Activated T-cell treated with anti-CD3 and anti-CD28 coated beads for 1 hour (primary cell): ENCODE results near the gene FOXN1.

ENCODE experiments used
- DNase-seq: peaks from one replicate; pipeline ENCODE4 v3.0.0-alpha.2; 2020; ENCODE audit warnings: low read depth

FOXN1 gene

GRCh38 chr17:28547096-28547622, 41.0 kb downstream of the FOXN1 start:
- DNase-seq: no peak

GRCh38 chr17:28547623-28548416, 41.7 kb downstream of the FOXN1 start:
- DNase-seq: peak; percentile 39

- DNase-seq: no peak
Observed at GRCh38 chr17:28548417-28549130, 42.4 kb downstream of the FOXN1 start.

DNA sequence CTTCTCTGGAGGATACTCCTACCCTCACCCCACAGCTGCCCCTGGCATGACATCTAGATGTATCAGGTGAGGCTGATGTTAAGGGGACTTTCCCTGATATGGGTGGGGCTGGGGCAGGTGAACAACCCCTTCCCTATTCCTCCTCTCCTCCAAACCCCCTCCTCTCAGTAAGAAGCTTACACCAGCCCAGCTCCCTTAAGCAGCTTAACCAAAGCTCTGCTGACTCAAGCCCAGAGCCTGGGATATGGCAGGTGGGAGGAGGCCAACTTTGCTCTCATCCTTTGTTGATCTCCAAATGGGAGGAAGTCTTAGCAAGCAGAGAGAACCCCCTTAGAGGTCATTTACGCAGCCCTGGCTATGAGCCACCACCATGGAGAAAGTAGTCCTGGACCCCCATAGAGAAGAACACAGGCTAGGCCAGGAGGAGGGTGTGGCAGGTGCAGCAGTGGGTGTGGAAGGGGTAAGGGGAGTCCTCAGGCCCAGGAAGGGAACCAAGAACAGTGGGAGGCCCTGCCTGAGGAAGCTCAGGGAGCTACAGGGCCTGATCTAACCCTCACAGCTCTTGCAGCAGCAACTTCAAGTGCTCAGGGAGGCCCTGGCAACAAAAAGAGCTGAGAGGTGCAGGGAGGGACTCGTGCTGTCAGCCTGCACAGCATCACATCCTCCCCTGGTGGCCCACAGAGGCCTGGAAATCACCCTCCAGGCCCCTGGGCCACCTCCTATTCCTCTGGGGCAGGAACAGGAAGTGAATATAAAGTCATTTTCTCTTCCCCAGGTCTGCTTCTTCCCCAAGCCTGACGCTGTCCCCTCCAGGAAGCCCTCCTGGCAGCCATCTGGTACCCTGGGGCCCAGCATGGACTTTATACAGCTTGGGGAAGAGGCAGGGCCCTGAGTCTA, 43.3 kb downstream of the FOXN1 start:
- DNase-seq: peak; percentile 33

DNA sequence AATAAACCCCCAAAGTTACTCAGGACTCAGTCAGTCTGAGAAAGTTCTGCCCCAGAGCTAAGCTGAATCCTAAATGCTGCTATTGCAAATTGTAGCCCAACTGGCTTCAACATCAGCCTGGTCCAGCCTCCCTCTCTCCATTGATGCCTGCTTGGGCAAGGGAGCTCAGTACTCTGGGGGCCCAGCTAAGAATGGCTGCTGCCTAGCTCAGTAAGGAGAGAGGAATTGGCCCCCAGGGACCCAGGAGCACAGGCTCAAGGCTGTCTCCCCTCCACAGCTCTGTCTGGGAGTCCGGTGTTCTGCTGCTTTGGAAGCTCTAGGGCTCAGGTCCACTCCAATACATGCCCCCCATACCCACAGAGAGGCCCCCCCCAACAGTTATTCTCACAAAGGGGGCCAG, 44.7 kb downstream of the FOXN1 start:
- DNase-seq: no peak

DNA sequence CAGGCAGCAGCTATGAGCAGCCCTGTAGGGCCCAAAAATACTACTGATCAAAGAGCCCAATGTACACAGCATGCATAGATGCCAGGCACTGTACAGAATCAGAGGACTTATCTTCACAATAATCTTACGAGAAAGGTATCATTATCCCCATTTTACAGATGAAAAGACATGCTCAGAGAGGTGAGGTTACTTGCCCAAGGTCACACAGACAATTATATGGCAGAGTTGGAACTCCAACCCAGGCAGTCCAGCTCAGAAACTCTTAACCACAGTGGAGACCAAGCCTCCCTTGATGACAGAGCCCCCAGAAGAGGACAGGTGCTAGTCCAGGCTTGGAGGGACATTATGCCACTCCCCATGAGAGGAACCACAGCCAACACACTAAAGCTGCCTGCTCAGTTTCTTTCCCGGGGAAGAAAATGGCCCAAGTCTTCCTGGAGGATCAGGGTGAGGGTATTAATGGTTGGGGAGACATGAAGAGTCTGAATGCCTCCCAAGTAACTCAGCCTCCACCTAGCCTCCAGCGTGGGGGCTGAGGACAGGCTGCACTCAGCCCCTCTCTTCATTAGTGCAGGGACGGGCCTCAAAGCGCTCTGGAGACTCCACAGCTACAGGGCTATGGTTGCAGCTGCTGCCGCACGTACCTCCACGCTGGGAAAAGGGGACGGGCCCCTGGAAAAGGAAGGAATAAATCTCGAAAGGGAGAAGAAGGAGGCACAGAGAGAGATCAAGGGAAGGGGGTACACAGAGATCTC, 45.5 kb downstream of the FOXN1 start:
- DNase-seq: no peak

DNA sequence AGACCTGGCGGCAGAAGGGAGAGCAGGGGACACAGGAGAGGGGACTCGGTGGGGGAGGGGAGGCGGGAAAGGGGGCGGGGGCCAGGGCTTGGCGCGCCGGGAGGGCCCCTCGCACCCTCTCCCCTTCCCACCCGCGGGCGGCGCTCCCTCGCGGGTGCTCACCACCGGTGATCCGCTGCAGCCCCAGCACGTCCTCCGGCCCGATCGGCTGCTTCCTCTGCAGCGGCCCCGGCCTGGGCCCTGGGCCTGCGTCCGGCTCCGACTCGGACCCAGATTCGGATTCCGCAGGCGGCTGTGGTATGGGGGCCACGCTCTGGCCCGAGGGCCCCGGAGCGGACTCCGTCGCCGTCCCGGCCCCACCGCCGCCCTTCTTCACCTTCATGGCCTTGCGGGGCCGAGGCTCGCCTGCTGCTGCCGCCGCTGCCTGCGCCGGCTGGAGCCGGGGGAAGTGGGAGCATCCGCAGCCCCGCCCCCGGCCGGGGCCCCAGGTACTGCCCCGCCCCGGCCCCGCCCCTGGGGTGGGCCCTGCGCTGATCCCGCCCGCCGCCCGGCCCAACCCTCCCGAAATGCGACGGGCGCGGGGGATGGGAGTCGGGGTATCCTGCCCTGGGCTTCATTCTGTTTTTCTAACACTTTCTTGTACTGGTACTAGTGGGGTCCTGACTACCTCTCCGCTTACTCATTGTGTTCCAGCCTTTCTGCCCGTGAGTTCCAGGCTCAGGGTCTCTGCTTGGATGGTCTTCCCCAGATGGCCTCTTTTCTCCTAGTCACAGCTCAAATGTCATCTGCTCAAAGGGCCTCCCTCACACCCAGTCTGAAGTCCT, 46.2 kb downstream of the FOXN1 start, which contains the start of gene UNC119:
TSS of gene UNC119 (minus strand) at position 449 of the 824 bp plus-strand sequence. CDS start at position 382, 67 bp downstream.
- peak; percentile 74 for DNase-seq

GRCh38 chr17:28553000-28553505, 46.9 kb downstream of the FOXN1 start:
- no peak for DNase-seq

DNA sequence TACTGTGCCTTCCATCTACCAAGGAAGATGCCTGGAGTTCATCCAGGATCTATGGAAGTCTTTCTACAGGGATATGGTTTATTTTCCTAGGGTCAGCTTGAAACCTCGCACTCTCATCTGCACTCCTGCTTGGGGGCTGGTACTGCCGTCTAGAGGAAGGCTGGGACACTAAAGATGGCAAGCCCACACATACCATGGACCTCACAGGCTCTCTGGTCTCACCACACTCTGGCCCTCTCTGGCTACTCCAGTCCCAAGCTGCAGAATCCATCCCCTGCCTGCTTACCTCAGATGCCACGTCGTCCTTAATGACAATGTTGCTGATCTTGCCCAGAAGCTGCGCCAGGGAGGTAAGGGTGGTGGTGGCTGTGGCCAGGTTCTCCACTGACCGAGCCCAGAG, 48.4 kb downstream of the FOXN1 start:
- DNase-seq: no peak

DNA sequence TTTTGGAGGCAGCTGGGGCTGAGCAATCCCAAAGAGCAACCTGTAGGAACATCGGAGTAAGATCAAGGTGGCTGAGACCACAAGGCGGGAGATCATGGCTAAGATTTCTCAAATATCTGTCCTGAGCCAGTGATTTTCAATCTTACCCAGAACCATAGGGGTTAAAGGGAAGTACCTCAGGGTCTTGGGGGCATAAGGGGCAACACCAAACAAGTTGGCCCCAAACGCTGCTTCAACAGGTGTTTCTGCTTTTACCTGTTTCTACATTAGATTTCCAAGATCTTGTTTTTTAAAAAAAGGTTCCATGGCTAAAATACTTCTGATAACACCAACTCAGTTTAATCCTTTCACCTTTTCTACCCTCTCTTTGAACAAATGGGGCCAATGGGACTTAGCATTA, 48.9 kb downstream of the FOXN1 start:
- DNase-seq: no peak

DNA sequence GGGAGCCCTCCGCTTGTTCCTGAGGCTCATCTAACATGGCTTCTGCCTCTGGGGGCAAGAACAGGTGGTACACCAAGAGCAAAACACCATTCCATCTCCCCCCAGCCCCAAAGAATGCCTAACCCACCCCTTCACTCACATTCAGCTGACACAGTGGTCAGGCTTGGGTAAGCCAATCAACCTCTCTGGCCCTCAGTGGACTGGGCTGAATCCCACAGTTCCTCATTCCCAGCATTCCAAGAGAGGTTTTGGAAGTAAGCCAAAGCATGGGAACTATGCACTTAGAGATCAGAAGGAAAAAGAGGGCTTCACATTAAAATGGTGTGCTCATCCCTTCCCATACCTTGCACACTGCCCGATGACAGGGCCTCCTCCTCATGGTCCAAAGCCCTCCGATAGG, 57.3 kb downstream of the FOXN1 start:
- no peak for DNase-seq

DNA sequence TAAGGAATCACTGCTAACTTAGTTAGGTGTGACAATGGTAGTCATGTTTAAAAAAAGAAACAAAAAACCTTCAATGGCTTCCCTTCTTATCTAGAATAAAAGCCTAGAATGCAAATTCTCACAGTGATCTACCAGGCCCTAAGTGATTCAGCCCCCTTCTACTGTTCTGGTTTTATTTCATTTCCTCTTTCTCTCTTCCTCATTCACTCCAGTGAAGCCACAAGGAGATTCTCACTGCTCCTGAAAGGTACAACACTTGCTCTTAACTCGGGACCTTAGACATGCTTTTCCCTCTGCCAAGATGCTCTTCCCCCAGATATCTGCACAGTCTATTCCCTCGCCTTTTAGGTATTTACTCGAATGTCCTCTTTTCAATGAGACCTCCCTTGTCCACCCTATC, 61.5 kb downstream of the FOXN1 start:
- DNase-seq: no peak

DNA sequence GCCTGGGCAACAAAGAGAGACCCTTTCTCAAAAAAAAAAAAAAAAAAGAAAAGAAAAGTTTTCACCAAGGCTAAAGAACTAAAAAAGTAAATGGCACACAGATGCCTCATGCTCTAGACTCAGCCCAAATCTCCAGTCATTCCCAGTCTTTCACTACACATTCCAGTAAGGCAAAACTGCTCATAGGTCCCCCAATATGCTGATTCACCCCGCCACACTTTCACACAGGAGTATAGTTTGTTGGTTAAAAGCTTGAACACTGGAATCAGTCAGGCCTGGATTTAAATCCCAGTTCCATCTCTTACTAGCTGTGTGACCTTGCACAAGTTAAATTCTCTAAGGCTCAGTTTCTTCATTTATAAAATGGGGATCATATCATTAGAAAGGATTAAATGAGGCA, 63.3 kb downstream of the FOXN1 start:
- no peak for DNase-seq

DNA sequence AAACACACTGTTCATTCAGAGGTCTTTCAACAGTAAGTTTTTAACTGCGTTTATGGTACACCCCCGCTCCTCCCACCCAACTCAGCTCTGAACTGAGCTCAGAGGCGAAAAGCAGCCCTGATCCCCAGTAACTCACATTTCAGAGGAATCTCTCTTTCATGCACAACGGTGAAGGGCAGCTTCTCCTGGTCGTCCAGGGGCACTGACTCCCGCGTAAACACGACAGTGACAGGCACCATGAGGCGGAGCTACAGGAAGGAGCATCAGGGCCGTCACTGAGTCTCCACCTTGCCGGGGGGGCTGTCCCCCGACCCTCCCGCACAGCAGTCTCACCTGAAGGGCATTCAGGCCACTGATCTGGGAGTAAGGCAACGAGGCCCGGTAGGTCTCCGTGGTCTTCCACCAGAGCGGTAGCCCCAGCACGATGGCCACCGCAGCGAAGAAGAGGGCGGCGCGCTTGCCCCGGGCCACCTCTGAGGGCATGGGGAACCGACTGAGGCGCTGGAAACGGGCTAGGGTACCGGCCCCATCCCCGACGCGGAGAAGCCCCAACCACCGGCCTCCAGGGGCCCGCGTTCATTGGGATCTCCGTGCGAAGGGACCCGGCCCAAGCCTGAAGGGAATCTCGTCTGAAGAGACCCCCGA, 64.7 kb downstream of the FOXN1 start:
- peak; percentile 29 for DNase-seq

DNA sequence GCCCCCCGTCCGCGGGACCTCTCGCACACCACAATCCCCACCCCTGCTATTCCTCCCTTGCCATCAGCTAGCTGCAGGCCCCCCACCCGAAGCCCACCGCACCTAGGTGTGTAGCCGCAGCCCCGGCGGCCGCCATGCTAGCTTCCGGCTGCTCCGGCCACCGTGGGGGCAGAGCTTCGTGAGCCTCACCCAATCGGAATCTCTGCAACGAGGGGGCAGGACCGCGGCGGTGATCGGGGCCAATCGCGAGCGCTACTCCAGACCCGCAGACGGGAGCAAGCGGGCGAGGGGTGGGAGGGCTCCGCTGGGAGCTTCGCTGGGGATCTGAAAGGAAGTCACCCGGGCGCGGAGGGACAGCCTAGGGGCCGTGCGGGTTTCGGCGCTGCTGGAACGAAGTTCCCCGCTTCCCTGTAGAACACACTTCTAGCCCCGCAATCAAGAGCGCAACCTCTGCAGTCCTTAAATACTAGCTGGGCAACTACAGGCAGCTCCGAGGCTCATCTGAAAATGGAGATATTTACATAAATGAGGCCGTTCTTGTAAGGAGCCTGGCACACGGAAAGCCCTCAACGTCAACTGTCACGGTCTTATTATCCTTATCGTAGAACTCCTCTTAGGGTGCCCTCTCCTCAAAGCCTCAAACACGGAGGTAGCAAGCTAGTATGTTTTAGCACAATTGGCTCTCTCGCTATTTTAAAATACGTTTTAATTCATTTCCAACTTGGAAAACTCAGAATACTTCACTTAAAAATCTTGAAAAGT, 65.4 kb downstream of the FOXN1 start, which contains the start of gene PIGS:
TSS of gene PIGS (minus strand) at position 164 of the 762 bp plus-strand sequence. CDS start at position 136, 28 bp downstream.
- DNase-seq: peak; percentile 80

DNA sequence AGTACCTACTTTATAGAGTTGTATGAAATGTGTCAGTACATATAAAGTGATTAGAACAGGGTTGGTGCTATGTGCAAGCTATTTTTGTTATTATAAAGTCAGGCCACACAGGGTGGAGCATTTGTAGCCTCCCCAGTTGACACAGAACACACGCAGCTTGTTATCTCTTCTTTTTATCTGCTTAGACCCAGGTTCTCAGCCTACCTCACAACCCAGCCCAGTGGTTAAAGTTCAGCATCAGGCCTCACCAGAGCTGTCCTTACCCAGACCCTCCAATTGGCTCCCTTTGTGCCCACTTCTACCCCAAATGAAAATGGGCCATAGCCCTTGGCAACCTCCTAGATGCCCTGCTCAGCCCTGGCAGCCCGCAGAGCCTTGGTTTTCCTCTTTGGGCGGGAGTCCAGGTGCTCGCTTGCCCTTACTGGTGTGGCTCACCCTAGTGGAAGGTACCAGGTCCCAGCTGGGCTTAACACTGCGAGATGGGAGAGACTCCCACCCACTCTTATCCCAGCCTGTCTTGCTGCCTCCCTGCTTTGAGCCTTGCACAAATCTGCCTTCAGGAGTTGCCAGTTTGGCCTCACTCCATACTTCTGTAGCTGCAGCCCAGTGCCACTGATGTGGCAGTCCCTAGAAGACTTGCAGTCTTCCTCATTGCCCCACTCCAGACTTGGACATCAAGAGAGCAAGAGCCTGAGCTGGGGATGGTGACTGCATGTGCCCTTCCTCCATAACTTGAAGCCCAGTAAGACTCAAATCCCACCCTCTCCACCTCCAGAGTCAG, 66.3 kb downstream of the FOXN1 start:
- no peak for DNase-seq

DNA sequence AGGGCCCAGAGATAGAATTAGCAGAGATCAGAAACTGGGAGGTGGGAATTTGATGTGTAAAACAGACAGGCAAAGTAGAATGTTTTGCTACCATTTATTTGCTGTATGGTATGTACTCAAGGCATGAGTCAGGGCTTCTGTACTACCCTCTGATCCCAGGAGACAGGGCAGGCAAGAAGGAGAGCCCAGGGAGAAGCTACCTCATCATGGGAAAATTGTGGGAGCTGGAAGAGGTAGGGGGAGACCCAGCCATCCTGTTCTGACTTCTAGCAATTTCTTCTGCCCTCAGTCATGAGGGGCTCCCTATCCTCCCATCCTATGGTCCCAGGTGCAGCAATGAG, 66.9 kb downstream of the FOXN1 start:
- DNase-seq: no peak

DNA sequence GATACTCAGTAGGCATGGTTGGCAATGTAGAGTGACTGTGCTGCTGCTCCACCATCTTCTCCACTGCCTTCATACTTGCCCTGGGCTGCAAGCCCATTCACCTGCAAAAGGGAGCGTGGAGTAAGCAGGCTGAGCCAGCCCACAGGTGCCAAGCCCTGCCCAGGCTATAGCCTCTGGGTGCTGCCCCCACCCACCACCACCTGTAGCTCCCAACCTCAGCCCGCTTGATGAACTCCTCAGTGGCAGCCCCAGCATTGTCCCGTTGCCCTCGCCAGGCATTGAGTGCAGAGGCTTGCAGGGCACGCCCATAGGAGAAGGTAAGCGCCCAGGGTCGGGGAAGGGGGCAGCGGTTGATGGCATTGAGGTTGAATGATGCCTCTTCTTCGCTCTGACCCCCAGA, 67.4 kb downstream of the FOXN1 start:
- no peak for DNase-seq
